NCI-H128 (cell line): ENCODE measurements around the gene LTB4R2.
A peak's percentile ranks its signal among the peaks of the same experiment; 100 is the strongest.

ENCODE experiments used
- DNase-seq: peaks from one replicate; lab custom pipeline; 2025; ENCODE audit not compliant: unreplicated experiment; lab: John Stamatoyannopoulos, UW

The LTB4R2 gene

GRCh38 chr14:24309538-24310264, at the start of gene LTB4R2:
LTB4R2 (plus strand) TSS chr14:24310140; CDS start chr14:24310665, 525 bp downstream.
- no peak for DNase-seq

GRCh38 chr14:24260780-24261157, 49.2 kb upstream of the LTB4R2 start:
- no peak for DNase-seq

GRCh38 chr14:24261256-24261968, 48.5 kb upstream of the LTB4R2 start:
- DNase-seq: no peak

GRCh38 chr14:24261969-24262327, 48.0 kb upstream of the LTB4R2 start:
- DNase-seq: no peak

GRCh38 chr14:24262821-24263733, 46.9 kb upstream of the LTB4R2 start, which contains the start of gene TGM1:
TGM1 (minus strand) TSS chr14:24263177; CDS start chr14:24262352, 825 bp downstream.
- no peak for DNase-seq

GRCh38 chr14:24263848-24264247, 46.1 kb upstream of the LTB4R2 start:
- no peak for DNase-seq

GRCh38 chr14:24264298-24264697, 45.6 kb upstream of the LTB4R2 start:
- no peak for DNase-seq

GRCh38 chr14:24266344-24267244, 43.3 kb upstream of the LTB4R2 start:
- DNase-seq: no peak

GRCh38 chr14:24267516-24267915, 42.4 kb upstream of the LTB4R2 start:
- no peak for DNase-seq

- no peak for DNase-seq
Measured at GRCh38 chr14:24268225-24268624, 41.7 kb upstream of the LTB4R2 start.

GRCh38 chr14:24269368-24269767, 40.6 kb upstream of the LTB4R2 start:
- no peak for DNase-seq

- DNase-seq: no peak
Measured at GRCh38 chr14:24269910-24270536, 39.9 kb upstream of the LTB4R2 start.

GRCh38 chr14:24270537-24271133, 39.3 kb upstream of the LTB4R2 start:
- no peak for DNase-seq

- peak; percentile 92 for DNase-seq
Measured at GRCh38 chr14:24271134-24271833, 38.7 kb upstream of the LTB4R2 start, which contains the start of gene RABGGTA. RABGGTA (minus strand) TSS chr14:24271597; CDS start chr14:24271115, 482 bp downstream.

- no peak for DNase-seq
Measured at GRCh38 chr14:24271834-24272263, 38.1 kb upstream of the LTB4R2 start.

- DNase-seq: no peak
Measured at GRCh38 chr14:24272467-24272866, 37.5 kb upstream of the LTB4R2 start.

GRCh38 chr14:24273422-24273998, 36.4 kb upstream of the LTB4R2 start:
- DNase-seq: no peak

GRCh38 chr14:24274101-24274543, 35.8 kb upstream of the LTB4R2 start:
- DNase-seq: no peak
